ENCODE data around the gene CFAP54. TPM values are rescaled to one million over a fixed set of nuclear protein-coding genes. Genes with fewer than 3 reads are reported as not detected.
"Not testable (repeated sequence)": the region's sequence is repeated elsewhere in the genome, so short reads cannot be mapped to it uniquely, and the experiment has no call there.

Gene CFAP54, protein sequence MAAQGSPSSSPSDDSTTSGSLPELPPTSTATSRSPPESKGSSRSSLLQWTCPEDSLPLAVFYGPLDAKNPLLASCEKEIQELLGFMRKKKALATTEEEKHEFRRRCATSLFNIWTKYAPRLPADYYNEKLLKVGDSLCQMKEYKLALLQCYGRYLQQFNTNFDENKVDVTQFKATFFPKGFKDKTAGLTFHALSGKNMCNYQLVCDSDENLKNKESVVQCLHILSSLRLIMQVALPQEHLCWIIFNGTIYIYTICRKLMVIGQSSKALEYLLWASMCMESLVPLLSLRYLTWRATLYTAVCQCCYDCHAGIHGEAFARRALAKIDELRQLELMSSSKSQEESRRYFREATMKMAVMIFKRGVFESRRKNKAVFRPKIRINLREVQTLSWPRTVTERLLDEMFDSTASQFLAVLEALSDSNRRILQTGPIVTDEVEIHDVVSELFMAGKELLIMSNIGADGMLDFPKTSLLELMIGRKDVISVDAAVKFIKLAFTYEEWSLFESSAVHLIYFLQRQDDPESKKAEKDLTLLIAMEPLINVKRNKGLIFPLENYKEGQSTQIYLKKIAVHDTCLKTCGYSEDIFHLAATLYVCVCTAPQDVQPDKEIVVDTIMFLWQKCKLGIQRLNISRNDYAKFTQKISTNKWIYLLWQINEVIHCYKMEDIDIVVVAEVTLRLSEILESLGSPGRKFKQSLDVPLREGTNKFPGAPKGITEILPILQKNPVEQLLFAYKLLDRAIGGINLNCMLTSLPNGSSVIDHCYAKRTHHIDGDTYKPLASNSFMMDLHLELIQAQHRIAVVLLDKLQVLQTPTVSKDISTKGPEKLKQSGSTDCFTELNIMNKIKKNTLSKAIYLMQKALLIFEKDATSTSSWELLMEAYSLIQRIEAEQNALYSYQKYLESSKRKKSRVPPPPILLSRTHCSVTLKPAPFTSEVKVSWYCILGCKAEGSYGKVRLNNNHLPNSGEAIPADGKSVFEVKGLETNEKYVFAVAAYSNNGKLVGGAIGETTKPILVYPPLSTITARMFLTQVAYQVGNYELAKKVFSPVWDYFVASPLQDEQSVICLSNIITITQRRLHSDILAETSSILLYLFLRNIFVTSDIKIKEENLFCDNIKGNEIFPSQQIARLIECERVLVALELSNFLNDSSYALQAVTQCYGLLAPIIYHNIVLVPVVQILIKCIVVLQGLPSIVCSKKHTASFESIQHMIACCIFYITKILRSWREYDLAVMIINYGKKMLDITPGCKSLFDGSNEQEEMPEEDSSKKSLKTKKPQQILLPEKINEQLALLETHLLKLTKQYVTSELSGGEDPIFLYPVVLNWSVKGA (N-terminal part only)
- under 1 TPM; 0.61 to 0.87 TPM for total RNA-seq

DNA sequence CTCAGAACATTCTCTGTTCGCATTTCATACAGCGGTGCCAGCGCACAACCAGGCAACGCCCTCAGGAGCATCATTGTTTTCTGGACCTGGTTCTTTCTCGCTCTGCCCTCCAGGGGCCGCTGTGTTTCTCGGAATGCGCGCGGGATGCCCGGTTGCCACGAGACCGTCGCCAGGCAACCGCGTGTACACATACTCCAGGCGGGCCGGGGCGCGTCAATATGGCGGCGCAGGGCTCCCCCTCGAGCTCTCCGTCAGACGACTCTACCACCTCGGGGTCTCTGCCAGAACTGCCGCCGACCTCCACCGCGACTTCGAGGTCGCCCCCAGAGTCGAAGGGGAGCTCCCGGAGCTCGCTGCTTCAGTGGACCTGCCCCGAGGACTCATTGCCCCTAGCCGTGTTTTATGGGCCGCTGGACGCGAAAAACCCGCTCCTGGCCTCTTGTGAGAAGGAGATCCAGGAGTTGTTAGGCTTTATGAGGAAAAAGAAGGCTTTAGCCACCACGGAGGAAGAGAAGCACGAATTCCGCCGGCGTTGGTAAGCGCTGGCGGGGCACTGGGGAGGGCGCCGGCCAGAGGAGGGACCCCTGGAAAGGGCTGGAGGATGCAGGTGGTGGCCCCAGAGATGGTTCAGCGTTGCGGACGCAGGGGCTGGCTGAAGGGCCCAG lies at the start of gene CFAP54:
Gene CFAP54 (plus strand): TSS at position 186 of the 665 bp plus-strand sequence. CDS start 33 bp downstream, at position 219.
- peak within 1 kb of the TSS; percentile 97 for H3K27ac Mint-ChIP-seq

DNA sequence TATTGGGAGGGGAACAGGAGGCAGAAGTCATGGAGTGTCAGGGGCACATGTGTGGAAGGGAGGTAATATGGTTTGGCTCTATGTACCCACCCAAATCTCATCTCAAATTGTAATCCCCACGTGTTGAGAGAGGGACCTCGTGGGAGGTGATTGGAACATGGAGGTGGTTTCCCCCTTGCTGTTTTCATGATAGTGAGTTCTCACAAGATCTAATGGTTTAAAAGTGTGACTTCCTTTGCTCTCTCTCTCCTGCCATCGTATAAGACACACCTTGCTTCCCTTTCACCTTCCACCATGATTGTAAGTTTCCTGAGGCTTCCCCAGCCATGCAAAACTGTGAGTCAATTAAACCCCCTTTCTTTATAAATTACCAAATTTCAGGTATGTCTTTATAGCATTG lies 47.6 kb upstream of the CFAP54 start:
- H3K36me3 Mint-ChIP-seq (ENCODE audit: low read depth): no peaks in the 10 kb centered on the region
- no peak for ATAC-seq (replicated peaks)
- H3K9me3 Mint-ChIP-seq: no peaks in the 10 kb centered on the region
- peaks cover 20% of the 10 kb centered on the region for H3K4me1 Mint-ChIP-seq
- H3K27ac Mint-ChIP-seq: no peak overlapping the region
- no peak overlapping the region for H3K4me3 Mint-ChIP-seq
- no peaks in the 10 kb centered on the region for H3K27me3 Mint-ChIP-seq

More for the DNA sequence above, at the start of gene CFAP54:
- peak; percentile 82 for ATAC-seq (replicated peaks)
- Mint-ChIP-seq H3K9me3 (no peaks in the 10 kb centered on the region), H3K36me3 (ENCODE audit: low read depth) (no peaks in the 10 kb centered on the region), H3K27me3 (no peaks in the 10 kb centered on the region), H3K4me1 (peaks cover 5% of the 10 kb centered on the region), H3K4me3 (peak within 1 kb of the TSS; percentile 91)

DNA sequence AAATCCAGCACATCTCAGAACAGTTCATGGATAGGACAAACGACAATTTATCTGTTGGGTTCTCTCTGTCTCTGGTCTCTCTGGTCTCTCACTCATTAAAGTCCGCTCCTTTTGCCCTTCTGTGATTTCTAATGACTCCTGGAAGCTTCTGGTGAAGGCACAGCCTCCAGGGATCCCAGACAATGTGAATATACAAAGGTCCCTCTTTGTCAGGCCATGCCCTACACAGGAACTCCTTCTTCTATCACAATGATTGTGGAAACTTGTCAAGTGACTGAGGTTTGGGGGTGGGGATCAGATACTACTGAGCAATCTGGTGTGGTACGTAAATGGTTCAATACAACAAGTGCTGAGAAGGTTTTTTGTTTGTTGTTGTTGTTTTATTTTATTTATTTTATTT lies 46.5 kb upstream of the CFAP54 start:
- Mint-ChIP-seq H3K27ac (no peak overlapping the region), H3K27me3 (no peaks in the 10 kb centered on the region), H3K4me1 (peaks cover 20% of the 10 kb centered on the region)

DNA sequence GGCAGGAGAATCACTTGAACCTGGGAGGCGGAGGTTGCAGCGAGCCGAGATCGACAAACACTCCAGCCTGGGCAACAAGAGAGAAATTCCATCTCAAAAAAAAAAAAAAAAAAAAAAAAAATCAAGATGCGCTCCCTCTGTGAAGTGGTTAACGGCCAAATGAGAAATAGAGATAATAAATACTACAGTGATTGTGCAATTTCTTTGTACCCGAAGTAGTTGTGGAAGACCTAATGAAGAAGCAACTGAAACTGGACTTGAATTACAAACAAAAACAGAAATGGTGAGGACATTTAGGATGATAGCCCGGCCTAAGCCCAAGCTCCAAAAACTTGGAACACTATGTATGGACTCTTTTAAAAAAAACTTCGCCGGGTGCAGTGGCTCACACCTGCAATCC lies 45.0 kb upstream of the CFAP54 start:
- H3K4me3 Mint-ChIP-seq: peak overlapping the region; percentile 81

More for the DNA sequence above, 46.5 kb upstream of the CFAP54 start:
- Mint-ChIP-seq H3K9me3 (no peaks in the 10 kb centered on the region), H3K4me3 (no peak overlapping the region), H3K36me3 (ENCODE audit: low read depth) (no peaks in the 10 kb centered on the region)
- ATAC-seq (replicated peaks): no peak

DNA sequence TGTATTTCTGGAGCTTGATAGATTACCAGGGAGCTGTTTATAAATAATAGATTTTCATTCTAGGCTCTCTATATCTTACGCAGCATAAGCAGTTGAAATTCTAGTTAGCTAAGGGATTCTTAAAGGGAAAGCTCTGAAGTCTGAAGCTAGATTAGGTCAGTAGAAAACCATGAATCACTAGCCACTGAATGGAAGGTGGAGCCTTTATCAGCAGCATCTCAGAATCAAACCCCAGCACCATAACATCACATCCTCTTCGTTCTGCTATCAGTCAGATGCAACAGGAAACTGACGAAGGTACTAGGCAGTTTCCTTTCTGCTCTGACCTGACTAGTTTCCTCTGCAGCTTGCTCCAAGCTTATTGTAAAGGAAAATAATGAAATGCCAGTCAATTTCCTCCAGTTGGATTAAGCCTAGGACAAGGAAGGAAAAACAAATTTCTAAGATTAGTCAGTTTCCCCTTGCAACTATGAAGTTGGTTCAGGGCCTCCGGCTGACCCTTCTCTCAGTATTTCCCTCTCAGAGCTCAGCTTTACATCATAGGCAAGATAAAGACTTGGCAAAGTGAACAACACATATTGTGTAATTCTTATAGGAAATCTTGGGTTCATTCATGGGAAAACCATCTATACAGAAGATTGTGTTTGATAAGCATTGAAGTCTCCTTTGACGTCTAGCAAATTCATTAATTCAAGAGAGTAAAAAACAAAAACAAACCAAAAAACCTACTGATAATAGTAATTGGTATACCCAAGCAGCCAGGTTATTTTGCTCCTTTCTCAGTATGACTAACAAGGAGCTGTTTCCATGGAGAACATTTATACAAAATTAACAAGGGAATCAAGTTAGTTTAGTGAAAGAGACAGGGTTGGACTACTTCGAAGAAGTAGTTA lies 43.4 kb upstream of the CFAP54 start:
- Mint-ChIP-seq H3K27me3 (no peaks in the 10 kb centered on the region), H3K9me3 (no peaks in the 10 kb centered on the region), H3K36me3 (ENCODE audit: low read depth) (no peaks in the 10 kb centered on the region), H3K4me3 (peak overlapping the region; percentile 81), H3K27ac (peak overlapping the region; percentile 95), H3K4me1 (peaks cover 20% of the 10 kb centered on the region)
- ATAC-seq (replicated peaks): peak; percentile 99

More for the DNA sequence above, 45.0 kb upstream of the CFAP54 start:
- peak overlapping the region; percentile 52 for H3K27ac Mint-ChIP-seq
- no peaks in the 10 kb centered on the region for H3K9me3 Mint-ChIP-seq
- H3K27me3 Mint-ChIP-seq: no peaks in the 10 kb centered on the region
- H3K36me3 Mint-ChIP-seq (ENCODE audit: low read depth): no peaks in the 10 kb centered on the region
- peaks cover 20% of the 10 kb centered on the region for H3K4me1 Mint-ChIP-seq
- ATAC-seq (replicated peaks): no peak

DNA sequence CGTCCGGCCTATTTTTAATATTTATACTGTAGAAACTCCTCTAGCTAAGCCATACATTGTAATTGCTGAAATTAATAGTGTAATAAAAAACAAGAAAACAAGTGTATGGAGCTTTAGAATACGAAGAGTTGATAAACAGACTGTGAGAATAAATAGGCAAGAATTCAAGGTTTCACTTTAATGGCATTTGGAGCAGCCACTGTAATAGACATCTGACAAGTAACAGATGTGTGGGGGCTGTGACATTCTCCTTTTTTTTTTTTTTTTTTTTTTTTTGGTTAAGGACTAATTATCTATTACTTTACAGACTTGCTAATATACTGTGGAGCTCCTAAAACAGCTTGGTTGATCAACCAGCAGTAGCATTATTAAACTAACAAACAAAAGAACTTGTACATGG lies 42.1 kb upstream of the CFAP54 start:
- no peak overlapping the region for H3K4me3 Mint-ChIP-seq
- no peaks in the 10 kb centered on the region for H3K9me3 Mint-ChIP-seq
- no peak for ATAC-seq (replicated peaks)
- peak overlapping the region; percentile 95 for H3K27ac Mint-ChIP-seq
- peaks cover 14% of the 10 kb centered on the region for H3K4me1 Mint-ChIP-seq
- no peaks in the 10 kb centered on the region for H3K36me3 Mint-ChIP-seq (ENCODE audit: low read depth)
- no peaks in the 10 kb centered on the region for H3K27me3 Mint-ChIP-seq

DNA sequence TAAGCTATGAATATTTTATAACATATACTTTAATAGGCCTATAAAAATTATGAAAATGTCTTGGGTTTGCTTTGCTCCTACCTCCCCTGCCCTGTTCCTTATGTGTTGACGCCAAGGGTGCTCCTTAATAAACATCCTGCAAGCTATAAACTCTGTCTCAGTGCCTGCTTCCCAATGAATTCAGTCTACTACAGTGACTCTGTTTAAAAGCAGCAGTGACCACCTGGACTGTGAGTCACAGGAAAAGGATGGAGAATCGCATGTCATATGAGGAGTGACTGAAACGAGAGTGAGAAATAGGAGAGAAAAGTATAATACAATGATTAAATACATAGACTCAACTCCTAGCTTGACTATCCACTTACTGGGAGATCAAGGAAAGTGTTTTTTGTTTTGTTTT lies 41.1 kb upstream of the CFAP54 start:
- H3K27ac Mint-ChIP-seq: no peak overlapping the region
- no peak overlapping the region for H3K4me3 Mint-ChIP-seq
- peaks cover 14% of the 10 kb centered on the region for H3K4me1 Mint-ChIP-seq
- no peak for ATAC-seq (replicated peaks)
- no peaks in the 10 kb centered on the region for H3K9me3 Mint-ChIP-seq
- no peaks in the 10 kb centered on the region for H3K27me3 Mint-ChIP-seq
- no peaks in the 10 kb centered on the region for H3K36me3 Mint-ChIP-seq (ENCODE audit: low read depth)

DNA sequence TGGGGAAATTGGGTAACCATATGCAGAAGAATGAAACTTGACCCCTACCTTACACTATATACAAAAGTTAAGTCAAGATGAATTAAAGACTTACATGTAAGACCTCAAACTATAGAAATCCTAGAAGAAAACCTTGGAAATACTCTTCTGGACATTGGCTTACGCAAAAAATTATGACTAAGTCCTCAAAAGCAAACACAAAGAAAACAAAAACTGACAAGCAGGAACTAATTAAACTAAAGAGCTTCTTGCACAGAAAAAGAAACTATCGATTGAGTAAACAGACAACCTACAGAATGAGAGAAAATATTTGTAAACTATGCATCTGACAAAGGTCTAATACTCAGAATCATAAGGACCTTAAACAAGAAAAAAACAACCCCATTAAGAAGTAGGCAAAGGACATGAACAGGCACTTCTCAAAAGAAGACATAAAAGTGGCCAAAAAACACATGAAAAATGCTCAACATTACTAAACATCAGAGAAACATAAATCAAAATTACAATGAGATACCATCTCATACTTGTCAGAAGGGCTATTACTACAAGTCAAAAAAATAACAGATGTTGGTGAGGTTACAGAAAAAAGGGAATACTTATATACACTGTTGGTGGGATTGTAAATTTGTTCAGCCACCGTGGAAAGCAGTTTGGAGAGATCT lies 37.0 kb upstream of the CFAP54 start:
- Mint-ChIP-seq H3K27ac (no peak overlapping the region), H3K36me3 (ENCODE audit: low read depth) (no peaks in the 10 kb centered on the region), H3K4me3 (no peak overlapping the region), H3K27me3 (no peaks in the 10 kb centered on the region), H3K9me3 (no peaks in the 10 kb centered on the region), H3K4me1 (no peaks in the 10 kb centered on the region)
- no peak for ATAC-seq (replicated peaks)

DNA sequence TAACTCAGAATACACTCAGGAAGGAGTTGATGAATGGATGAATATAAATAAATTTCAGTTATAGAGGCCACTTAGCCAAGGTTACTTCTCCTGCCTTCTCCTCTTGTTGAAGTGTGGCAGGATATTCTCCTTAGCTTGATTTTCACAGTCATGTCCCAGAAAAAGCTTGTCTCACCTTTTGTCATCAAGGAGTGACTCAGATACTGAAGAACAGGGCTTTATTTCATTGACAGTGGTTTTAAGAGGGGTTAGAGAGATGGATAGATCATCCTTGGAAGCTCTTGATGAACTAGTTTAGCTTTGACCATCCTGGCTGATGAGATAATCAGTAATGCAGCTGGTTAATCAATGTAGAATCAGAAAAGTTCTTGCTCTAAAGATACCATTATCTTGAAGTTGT lies 35.0 kb upstream of the CFAP54 start:
- no peaks in the 10 kb centered on the region for H3K27me3 Mint-ChIP-seq
- ATAC-seq (replicated peaks): peak; percentile 38
- H3K9me3 Mint-ChIP-seq: no peaks in the 10 kb centered on the region
- no peaks in the 10 kb centered on the region for H3K36me3 Mint-ChIP-seq (ENCODE audit: low read depth)
- H3K4me1 Mint-ChIP-seq: no peaks in the 10 kb centered on the region
- H3K27ac Mint-ChIP-seq: no peak overlapping the region
- H3K4me3 Mint-ChIP-seq: no peak overlapping the region

DNA sequence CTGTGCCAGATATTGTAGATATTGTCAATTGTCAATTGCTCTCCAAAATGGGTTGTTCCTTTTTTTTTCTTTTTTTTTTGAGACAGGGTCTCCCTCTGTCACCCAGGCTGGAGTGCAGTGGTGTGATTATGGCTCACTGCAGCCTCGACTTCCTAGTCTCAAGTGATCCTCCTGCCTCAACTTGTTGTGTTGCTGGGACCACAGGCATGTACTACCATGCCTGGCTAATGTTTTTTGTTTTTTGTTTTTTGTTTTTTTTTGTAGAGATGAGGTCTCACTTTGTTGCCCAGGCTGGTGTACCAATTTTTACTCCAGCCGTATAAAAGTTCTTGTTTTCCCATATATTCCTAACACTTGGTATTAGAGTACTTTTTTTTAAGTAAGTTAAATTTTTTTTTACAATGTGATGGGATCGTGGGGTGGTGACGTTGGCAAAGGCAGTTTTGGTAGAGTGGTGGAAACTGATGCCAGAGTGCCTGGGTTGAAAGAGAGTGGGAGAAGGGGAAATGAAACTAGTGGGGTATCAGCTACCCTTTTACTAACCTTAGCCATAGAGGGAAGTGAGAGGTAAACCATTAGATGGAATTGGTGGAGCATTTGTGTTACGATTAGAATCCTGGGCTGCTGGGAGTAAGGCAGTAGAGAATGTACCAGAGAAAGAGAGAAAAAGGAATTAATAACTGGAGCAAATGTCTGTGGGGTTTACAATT lies 33.0 kb upstream of the CFAP54 start:
- Mint-ChIP-seq H3K4me3 (no peak overlapping the region), H3K36me3 (ENCODE audit: low read depth) (no peaks in the 10 kb centered on the region), H3K27ac (no peak overlapping the region), H3K4me1 (no peaks in the 10 kb centered on the region), H3K9me3 (no peaks in the 10 kb centered on the region), H3K27me3 (no peaks in the 10 kb centered on the region)
- ATAC-seq (replicated peaks): no peak

DNA sequence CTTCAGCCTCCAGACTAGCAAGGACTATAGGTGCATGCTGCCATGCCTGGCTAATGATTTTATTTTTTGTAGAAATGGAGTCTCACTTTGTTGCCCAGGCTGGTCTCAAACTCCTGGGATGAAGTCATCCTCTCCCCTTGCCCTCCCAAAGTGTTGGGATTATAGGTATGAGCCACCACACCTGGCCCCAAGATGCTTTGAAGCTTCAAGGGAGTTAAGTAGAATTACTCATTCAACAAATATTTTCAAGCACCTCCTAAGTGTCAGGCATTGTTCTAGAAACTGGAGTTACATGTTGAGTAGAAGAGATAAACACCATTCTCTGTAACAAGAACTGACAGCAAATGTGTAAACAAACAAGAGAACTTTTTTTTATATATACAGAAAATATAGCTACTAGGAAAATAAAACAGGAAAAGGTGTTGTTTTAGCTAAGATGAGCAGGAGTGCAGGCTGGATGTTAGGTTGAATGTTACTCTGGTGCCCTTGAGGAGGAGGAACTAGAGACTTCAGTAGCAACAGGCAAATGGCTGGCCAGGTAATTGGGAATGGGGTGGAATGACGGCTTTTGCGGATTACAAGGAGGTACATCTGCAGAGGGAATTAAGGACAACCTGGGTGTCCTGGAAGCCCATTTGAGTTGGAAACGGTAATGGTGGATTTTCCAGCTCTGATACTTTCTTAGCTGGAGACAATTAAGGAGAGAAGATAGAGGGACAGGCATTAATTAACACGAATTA lies 32.0 kb upstream of the CFAP54 start:
- Mint-ChIP-seq H3K36me3 (ENCODE audit: low read depth) (no peaks in the 10 kb centered on the region), H3K27ac (no peak overlapping the region), H3K9me3 (no peaks in the 10 kb centered on the region), H3K4me1 (no peaks in the 10 kb centered on the region), H3K4me3 (no peak overlapping the region), H3K27me3 (no peaks in the 10 kb centered on the region)
- ATAC-seq (replicated peaks): no peak

DNA sequence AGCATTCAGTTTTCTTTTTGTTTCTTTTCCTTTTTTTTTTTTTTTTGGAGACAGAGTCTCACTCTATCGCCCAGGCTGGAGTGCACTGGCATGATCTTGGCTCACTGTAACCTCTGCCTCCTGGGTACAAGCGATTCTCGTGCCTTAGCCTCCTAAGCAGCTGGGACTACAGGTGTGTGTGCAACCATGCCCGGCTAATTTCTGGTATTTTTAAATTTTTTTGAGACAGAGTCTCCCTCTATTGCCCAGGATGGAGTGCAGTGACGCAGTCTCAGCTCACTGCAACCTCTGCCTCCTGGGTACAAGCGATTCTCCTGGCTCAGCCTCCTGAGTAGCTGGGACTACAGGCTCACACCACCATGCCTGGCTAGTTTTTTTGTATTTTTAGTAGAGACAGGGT lies 30.1 kb upstream of the CFAP54 start:
- H3K27ac Mint-ChIP-seq; H3K9me3 Mint-ChIP-seq; H3K36me3 Mint-ChIP-seq (ENCODE audit: low read depth); H3K27me3 Mint-ChIP-seq; ATAC-seq (replicated peaks); H3K4me3 Mint-ChIP-seq; H3K4me1 Mint-ChIP-seq: not testable (repeated sequence)

Data from activated T-helper 17 cell treated with anti-CD3 and anti-CD28 coated beads, Interleukin-2, amount 50 U/mL, for 72 hours (primary cell).